Activated CD4-positive, alpha-beta T cell treated with anti-CD3 and anti-CD28 coated beads, Interleukin-2, amount 50 U/mL, for 16 hours (primary cell): ENCODE measurements around the gene VSTM4.

ENCODE experiments used
- DNase-seq: peaks from one replicate; pipeline ENCODE4 v3.0.0-alpha.2; 2020

Gene VSTM4

DNA sequence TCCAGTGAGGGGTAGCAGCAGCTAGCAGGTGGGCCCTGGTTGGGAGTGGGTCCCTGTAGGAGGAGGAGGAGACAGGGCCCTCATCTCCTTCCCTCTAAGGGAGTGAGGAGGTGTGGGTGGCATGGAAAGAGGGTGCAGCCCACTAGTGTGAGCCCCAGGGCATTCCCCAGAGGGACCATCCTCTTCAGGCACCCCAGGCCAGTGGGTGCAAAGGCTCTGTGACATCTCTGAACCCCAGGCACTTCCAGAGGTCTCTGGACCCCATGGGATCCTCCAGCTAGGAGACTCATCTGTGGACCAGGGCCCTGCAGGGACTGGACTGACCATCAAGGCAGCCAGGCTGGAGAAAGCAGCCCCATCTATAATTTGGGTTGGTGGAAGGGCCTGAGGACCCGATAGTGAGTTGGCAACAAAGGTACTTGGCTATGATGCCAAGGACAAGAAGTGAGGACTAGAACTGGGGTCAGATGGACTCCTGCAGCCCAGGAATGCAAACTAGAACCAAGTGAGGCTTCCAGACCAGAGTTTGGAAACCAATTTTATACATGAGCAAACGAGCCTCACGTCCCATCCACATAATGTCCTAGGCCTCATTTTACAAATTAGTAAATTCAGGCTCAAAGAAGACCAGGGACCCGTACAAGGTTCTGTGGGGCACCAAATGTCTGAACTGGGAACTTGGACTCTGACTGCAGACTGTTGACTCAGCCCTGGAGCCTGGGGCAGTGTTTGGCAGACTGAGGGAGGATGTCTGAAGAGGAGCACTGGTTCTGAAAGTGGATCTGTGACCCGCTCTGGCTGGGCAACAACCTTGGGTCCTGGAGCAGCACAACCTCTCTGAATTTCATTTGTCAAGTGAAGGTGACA lies 1.4 kb upstream of the VSTM4 start:
- no peak for DNase-seq

DNA sequence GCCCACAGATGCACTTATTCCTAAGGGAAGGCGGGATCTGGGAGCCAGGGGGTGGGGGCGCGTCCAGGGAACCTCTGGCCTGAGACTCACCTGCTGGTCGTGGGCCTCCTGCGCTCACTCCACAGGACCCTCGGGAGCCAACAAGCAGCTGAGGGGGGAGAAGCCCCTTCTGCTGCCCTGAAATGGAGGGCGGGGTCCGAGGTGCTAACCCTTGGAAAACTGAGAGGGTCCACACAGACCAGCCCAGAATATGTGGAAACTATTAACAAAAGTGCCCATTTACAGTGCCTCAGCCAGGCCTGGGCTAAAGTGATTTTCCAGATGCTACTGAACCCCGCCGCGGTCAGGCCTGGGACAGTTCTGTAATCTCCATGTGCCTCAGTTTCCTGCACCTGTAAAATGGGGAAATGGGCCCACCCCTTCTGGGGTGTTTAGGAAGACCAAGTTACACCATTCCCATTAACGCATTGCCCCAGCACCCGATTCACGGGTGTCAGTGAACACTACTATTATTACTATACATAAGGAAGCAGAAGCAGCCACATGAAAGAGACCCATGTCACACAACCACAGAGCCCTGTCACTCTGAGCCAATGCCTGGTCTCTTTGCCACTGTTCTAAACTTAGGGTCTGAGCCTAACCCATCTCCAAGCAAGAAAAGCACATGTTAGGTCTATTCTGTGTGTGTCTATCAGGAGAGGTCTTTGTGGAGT lies 630 bp upstream of the VSTM4 start:
- DNase-seq: peak; percentile 53

DNA sequence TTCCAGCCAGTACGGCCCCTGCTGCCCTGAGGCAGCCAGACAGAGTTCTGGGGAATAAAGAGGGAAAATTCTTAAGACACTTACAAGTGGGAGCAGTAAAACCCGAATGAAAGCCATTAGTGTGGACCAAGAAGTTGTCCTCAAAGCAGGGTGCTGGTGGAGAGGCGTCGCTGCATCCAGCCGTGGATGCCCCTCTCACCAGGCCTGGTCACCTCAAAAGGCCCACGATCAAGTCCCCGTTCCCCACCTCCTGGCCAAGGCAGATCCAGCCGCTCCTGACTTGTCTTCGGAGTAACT lies 656 bp downstream of the VSTM4 start:
- DNase-seq: no peak

DNA sequence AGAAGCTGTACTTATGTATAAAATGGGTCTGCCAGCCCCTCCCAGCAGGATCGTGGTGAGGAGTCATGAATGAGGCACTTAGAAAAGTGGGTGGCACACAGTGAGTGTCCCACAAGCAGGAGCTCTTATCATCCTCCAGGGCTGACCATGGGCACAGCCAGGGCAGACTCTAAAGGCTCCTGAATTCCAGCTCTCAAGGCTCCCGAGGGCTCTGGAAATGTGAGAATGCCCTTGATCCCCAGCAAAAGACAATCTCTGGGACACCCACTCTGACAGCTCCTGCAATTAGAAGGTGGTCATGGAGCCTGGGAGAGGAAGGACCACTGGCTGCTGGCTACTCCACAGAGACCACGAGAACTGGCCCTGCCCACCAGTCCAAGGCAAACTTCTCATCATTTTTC lies 1.6 kb downstream of the VSTM4 start:
- DNase-seq: no peak

DNA sequence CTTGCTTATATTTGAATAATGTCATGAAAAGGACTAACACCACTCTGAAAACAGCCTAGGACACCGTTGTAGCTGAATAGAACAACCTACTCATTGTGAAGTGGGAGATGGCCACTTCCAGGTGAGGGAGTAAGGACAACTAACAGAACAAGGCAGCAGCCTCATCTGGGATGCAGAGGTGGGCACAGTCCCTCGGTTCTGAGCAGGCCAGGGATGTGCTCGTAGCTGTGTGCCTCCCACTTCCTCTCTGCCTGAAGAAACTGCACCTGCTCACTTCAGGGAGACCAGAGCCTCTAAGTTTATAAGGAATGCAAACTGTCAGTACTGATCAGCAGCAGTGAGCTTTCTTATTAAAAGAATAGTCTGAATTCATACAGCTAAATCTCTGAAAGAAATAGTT lies 2.5 kb downstream of the VSTM4 start:
- no peak for DNase-seq

DNA sequence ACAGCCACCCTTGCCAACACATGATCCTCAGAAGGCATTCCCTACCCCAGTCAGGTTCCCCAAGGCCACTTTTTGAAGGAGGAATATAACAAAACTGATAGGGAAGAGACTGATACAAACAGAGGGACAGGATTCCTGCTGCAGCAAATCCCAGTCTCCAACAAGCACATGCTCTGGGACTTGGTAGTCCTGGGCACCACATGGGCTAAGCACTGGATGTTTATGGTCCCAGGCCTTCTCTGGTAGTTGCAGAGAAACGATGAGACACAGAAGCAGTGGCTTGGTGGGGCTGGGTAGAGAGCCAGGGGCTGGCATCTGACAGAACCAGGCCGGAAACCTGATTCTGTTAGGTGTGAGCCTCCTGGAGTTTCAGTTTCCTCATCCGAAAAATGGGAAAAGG lies 3.2 kb downstream of the VSTM4 start:
- no peak for DNase-seq

DNA sequence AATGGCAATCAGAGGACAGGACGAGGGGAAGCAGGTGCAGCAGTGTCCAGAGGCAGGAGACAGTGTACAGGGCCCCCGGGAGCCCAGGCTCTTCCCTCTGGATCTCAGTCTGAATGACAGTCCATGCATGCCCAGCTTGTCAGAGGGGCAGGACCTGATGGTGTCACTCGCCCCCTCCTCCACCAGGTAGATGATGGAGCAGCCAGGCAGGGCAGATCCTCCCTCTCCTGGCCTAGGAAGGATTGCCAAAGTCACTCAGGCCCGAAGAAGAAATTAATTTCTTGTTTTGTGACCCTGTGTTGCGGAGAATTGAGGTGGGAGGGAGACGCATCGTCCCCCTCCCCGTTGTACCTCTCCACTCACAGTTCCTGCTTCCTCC lies 4.0 kb downstream of the VSTM4 start:
- DNase-seq: no peak

DNA sequence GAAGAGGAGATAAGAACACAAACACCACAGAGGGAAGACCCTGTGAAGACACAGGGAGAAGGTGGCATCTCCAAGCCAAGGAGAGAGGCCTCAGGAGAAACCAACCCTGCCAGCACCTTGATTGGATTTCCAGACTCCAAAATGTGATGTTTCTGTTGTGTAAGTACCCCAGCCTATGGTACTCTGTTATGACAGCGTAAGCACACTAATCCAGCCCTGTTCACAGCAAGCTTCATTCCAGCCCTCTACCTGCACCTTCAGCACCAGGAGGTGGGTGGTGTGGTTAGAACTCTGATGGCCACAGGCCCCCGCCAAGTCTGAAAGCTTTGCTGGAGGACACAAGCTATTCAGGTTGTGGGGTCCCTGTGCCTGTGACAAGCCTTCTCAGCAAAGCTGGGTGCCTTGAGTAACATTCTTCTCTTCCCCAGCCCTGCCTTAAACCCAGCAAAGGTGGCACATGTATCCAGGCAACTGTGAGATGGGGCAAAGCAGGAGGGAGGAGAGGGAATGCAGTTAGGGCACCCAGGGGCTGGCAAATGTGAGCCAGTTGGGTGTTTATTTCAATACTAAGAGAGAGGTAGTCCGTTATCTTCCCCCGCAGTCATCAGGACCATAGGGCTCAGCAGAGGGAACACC lies 4.5 kb downstream of the VSTM4 start:
- DNase-seq: no peak

DNA sequence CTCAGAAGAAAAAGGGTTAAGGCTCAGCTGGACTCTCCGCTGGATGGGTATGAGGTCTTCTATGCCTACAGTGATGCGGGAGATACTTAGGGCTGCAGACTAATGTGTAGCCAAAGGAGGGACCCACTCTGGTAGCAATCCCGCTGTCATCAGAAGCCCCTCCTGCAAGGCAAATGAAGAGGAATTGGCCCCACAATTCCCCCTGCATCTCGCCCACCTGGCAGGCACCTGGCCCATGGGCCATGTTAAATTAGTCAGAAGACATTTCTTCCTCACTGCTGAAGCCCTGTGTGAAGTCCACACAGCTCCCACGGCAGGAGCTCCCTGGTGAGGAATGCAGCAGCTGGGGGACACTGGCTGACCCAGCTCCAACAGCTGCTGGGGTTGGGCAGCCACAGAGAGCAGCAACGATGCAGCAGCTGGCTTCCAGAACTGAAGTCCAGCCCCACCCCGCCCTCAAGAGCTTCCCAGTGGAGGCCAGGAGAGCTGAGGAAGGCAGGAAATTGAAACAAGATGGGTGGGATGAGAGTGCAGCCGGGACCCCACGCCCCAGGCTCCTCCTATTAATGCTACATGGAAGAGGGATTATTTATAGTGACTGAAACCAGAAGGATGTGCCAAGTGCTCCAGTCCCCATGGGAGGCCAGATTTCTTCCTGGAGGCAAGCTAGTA lies 5.5 kb downstream of the VSTM4 start:
- no peak for DNase-seq

DNA sequence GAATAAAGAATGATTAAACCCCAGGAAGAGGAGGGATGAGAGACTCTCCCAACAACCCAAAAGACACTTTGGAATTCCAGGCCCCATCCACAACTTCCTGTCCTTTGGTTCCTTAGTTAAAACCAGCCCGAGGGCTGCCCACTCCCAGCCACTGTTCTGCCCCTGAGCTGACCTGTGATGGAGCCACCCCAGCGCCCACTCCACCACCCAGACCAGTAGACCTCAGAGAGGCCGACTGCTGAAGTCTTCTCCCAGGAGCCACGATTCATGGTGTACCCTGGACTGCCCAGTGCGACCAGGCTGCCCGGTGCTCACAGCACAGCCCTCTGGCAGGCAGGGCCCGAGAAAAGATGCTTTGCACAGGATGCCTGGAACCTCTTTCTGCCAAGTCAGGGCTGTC lies 6.7 kb downstream of the VSTM4 start:
- DNase-seq: no peak

DNA sequence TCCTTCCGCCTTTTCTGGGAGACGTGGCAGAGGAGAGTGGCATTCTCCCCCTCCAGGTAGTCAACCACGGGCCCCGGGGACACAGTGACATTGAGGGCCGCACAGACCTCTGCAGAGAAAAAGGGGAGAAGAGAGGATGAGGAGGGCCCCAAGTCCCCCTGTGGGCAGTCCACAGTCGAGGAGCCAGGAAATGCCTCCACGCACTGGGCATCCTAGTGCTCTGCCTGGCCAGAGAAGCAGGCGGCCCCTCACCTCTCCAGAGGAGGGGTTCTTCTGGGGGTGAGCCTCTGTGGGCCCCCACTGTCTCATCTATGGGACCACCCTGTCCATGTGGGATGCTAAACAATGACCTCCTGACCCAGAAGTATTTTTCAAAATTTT lies 7.4 kb downstream of the VSTM4 start:
- no peak for DNase-seq

DNA sequence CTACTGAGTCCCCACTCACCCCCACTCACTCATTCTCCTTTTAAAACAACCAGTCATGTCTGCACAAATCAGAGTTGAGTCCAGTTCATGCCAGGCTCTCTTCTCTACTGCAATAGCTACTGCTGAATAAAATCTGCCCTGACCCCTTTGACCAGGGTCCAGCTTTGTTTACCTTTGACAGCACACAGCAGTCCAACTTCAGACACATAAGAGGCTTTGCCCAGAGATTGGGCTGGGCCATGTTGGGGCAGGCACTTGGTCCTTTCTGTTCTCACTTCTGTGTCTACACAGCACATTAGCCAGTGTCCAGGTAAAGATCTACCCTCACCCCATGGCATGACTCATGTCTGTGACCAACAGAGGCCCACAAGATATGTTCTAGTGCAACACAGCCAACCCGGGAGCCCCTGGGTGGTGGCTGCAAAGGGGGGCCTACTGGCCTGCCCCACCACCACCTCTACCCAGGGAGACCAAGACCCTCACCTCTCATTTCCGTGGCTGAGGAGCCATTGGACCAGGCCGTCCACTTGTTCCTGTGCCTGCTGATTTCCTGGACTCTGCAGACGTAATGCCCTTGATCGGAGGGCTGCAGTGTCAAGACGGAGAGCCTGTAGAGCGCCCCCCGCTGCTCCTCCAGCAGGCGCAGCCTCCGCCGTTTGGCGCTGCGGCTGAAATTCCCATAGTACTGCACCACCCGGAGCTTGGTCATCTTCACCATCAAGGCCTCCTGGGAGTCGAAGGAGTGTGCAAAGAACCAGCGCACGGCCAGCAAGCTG lies 8.0 kb downstream of the VSTM4 start:
- DNase-seq: no peak

DNA sequence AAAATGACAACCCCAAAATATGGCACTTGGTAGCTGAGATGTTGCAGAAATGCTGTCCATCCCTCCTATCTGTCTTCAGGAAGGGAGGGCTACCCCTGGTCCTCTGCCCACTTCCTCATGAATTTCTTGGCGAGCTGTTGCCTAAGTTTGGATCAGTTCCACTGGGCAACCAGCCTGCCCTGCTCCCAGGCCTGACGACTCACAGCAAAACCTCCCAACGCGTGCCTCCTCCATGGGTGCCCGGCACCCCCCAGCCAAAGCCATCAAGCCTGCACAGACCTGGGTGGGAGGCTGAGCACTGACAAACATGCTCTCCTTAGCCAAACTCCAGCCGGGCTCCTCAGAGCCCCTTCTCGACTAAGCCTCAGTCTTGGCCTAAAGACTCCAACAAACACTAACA lies 8.9 kb downstream of the VSTM4 start:
- DNase-seq: no peak

DNA sequence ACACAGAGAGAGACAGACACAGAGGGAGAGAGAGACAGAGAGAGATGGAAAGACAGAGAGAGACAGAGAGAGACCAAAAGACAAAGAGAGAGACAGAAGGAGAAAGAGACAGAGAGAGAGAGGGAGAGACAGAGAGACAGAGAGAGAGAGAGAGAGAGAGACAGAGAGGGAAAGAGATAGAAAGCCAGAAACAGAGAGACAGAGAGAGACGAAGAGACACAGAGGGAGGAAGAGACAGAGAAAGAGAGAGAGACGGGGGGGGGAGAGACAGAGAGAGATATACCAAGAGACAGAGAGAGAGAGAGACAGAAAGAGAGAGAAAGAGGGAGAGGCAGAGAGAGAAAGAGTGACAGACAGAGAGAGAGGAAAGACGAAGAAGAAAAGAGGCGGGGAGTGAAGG lies 10.2 kb downstream of the VSTM4 start:
- DNase-seq: no peak

DNA sequence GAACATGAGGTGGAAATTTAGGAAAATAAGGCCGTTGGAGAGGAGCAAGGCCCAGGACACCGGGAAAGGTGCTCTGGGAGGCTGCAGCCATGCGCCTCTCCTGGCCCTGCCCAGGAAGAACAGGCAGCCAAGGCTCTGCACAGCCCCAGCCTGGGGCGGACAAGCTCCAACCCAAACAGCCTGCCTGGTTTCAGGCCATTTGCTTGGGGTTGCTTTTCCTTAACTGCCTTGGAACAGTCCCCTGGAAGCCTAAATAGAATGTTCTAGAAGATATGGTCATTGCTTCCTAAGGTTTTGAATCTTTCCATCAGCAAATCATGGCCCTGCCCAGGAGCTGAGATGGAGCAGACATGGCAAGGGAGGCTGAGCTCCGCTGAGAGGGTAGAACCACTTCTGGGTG lies 11.0 kb downstream of the VSTM4 start:
- no peak for DNase-seq

DNA sequence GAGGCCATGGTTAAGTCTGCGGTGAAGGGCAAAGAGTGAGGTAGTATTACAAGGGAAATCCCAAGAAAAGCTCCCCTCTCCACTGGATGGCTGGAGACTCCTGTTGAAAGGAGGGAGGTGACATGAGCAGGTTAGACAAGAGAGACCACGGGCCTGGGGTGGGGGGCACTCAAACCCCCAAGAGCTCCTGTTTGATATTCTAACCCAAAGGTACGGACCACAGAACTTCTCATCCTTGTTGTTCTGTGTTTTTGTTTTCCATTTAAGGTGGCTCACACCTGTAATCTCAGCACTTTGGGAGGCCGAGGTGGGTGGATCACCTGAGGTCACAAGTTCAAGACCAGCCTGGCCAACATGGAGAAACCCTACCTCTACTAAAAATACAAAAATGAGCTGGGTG lies 11.6 kb downstream of the VSTM4 start:
- no peak for DNase-seq

DNA sequence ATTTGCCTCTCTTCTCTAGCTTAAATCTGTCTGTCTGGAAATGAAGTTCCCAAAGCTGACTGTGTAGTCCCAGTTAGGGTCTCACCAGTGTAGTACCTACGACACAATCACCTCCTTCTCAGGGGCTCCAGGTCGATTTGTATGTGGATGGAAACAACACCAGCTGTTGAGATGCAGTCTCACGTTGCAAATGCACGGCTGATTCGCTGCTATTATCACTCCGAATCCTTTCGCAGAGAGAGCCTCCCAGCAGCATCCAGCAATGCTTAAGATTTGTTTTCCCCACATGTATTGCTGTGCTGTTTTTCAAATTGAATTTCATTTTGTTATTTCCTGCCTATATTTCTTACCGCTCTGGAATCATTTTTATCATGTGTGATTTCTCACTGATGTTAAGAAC lies 16.3 kb downstream of the VSTM4 start:
- no peak for DNase-seq

DNA sequence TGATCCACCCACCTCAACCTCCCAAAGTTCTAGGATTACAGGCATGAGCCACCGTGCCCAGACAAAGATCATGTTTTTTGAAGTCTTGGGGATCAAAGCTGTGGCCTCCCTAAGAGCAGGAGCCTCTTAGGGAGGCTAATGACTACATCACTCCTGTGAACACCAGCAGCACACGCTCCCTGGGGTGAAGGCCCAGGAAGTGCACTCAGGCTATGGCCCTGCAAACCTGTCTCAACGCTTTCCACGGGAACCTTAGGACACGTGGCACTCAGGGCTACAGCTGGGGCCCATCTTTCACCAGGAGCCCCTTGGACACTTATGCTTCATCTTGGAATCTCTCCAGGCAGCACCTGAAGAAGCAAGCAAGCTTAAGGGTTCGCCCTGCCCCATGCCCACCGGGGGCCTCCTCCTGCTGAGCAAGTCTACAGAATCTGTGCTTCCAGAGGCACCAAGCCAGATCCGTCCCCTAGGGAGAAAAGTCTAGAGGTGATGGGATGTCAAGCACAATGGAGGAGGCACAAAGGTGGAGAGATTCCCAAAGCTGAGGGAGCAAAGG lies 18.4 kb downstream of the VSTM4 start:
- no peak for DNase-seq

DNA sequence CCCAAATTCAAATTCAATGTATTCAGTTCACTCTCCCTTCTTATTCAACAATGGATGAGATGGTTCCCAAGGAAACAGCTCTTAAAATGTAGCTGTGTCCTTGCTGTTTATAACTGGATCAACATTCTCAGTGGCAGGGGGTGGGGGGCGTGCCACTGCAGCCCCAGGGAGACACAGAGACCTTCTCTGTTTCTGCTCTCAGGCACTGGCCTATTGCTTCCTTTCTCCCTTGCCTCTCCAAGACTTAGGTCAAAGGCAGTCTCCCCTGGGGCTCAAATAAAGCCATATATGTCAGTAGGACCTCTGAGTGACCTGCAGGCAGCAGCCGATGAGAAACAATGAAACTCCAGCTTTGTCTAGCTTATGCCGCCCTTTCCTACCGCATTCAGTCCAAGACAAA lies 20.7 kb downstream of the VSTM4 start:
- DNase-seq: no peak

DNA sequence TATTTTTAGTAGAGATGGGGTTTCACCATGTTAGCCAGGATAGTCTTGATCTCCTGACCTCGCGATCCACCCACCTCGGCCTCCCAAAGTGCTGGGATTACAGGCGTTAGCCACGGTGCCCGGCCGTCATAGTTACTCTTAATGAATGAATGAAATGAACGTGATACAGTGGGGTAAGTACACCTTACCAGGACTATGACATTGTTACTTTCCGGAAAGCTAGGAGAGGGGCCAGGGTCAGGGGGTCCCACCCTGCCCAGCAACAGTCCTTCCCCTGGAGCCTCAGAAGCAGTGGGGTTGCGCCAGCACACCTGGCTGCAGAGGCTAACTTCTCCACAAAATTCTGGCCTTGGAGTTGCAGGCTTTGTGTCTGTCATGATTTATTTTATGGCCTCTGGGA lies 21.4 kb downstream of the VSTM4 start:
- no peak for DNase-seq

DNA sequence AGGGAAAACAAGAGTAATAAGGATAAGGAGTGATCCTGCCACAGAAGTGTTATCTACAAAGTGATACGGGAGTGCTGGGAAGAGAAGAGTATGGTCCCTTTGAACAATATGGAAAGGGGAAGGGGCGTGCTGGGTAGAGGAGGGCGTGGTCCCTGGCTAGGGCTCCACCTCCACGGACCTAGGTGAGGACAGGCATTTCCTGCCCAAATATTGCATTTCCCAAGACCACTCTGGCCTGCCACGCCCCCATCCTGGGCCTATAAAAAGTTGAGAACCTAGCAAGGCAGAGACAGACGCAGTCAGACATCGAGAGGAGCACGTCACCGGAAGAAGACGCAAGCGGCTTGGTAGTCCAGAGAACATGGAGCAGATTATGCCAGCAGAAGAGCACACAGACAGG lies 22.8 kb downstream of the VSTM4 start:
- no peak for DNase-seq

DNA sequence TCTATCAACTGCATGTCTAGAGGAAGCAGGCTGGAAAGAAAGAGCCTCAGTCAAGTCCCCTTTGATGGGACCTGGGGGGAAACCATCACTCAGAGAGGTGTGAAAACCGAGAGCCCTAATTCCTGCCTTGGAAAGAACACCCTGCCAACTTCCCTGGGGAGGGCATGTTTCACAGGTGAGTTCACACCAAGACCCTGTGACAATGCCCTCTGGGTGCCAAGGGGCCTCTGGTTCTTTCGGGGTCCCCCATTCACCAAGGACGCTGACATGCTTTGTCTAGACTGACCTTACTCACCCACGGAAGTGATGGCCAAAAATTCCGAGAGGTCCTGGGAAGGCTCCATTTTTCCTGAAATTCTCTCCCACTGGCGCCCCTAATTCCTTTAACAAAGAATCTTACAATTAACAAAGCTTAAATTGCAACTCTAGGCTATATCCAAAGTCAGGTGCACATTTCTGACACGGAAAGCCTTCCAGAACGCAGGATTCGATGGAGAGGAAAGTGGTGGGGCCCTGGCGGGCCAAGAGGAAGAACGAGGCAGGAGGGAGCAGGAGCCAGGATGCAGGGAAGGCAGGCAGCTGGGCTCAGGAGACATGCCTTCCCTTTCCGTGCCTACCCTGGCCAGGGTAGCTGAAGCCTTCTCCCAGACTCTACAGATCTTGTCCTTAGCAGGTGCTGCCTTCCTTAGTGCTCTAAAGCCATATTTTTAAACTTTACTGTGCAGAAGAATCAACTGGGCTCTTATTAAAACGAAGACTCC lies 23.7 kb downstream of the VSTM4 start:
- no peak for DNase-seq
